Amniotic epithelial cell (primary cell): Measurements from ENCODE around the gene CARHSP1.
A peak's percentile ranks its signal among the peaks of the same experiment; 100 is the strongest.
"Not testable (repeated sequence)": the region's sequence is repeated elsewhere in the genome, so short reads cannot be mapped to it uniquely, and the experiment has no call there.

Experiments
- DNase-seq: peaks from one replicate; pipeline ENCODE4 v3.0.0-alpha.2; 2010; ENCODE audit warnings: low read depth

The CARHSP1 gene

GRCh38 chr16:8893426-8893825 lies 24.6 kb upstream of the CARHSP1 start:
- DNase-seq = no peak

GRCh38 chr16:8892101-8892575 lies 23.3 kb upstream of the CARHSP1 start:
- DNase-seq = no peak

DNA sequence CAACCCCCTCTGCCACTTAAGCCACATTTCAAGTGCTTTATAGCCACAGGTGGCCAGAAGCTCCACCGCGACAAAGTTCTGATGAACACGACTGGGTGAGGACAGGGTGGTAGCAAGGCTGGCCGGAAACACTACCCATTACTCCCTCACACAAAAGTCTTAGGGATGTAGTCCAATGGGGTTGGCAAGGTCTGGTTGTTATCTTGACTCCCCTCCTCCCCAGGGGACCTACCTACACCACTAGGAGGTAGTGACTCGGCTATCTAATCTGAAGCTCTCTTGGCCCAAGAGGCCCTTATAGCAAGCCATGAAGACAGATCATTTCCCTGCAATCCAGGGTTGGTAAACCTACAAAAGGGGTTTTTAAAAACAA lies 21.7 kb upstream of the CARHSP1 start:
- DNase-seq = no peak

- DNase-seq = no peak
Measured at GRCh38 chr16:8889893-8890548, 21.2 kb upstream of the CARHSP1 start.

GRCh38 chr16:8888951-8889892 lies 20.4 kb upstream of the CARHSP1 start:
- DNase-seq = no peak

DNA sequence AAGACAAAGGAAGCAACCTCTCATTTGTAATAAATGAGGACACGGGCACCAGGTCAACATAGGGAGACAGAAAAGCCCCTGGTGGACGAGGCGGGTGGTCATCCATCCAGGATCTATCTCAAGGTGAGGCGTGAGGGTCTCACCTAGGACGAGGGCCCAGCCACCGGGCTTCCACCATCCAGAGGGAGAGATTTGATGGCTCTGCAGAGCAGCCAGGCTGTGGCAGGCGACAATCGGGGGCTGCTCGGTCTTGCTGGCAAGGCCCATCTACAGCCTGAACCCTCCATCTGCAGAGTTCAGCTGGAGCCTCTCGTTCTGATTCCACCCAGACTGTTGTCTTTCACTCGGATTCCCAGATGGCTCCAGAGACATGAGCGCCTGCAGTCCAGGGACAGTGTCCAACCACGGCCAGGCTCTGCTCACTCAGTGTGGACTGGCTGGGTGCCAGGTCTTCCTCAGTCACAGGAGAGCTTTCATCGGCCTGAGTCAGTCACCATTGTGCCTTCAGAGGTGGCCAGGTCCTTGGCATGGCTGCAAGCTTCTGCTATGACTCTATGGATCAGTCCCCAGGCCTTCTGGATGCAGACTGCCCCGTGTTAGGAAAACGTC lies 19.2 kb upstream of the CARHSP1 start:
- DNase-seq = no peak

GRCh38 chr16:8887431-8887765 lies 18.6 kb upstream of the CARHSP1 start:
- DNase-seq = no peak

DNA sequence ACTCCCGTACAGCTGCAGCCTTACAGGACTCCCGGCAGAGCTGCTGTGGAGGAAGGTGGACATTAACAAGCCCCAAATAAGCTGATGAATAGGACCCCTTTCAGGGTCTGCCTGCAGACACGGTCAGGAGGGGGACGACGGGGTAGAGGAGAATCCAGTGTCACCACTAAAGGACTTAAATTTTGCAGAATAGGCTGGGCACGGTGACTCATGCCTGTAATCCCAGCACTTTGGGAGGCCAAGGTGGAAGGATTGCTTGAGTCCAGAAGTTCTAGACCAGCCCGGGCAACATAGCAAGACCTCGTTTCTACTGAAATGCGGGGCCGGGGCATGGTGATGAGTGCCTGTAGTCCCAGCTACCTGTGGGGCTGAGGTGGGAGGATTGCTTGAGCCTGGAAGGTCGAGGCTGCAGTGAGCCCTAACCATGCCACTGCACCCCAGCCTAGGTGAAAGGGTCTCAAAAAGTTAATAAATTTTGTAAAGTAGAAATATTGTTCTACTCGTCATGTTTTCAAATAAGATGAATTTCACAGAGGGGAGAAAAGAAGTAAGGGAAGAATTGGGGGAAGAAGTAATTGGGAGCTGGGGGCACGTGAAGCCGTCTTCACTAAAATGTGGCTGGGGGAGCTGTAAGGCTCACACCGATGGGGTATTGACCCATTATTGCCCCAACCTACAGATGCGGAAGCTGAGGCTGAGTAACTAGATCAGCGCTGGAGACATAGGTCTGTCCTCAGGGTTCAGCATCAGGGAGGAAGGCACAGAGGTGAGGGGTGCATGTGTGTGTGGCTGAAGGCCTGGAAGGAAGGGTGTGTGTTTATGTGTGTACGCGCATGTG lies 18.0 kb upstream of the CARHSP1 start:
- DNase-seq = no peak

GRCh38 chr16:8885674-8886592 lies 17.1 kb upstream of the CARHSP1 start:
- DNase-seq = peak; percentile 32

- no peak for DNase-seq
Measured at GRCh38 chr16:8882725-8883377, 14.0 kb upstream of the CARHSP1 start.

DNA sequence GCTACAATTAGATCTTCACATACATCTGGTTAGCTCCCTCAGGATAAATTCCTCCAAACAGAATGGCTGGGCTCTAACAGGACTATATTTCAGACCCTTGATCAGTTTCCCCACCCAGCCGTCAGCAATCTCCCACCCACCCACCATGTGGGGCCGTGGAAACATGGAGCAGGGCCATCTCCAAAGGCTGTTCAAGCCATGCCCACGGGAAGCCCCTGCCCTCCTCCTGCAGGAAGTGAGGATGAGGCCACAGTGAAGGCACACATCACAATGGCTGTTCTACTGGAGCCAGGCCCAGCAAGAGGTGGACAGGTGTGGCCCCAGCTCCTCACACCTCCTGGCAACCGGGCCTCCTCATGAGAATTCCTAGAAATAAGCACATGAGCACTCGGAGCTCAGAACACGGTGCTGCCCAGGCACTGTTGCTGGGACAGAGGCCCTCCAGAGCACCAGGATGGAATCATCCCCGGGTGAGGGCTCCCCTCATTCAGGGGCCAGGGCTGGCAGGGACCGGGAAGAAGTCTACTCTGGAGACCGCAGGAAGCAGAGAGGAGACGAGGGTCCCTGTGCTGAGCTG lies 13.3 kb upstream of the CARHSP1 start, which contains the start of gene LITAFD:
LITAFD (plus strand) TSS at position 311 of the 577 bp plus-strand sequence. CDS start 2,005 bp downstream, outside the sequence.
- no peak for DNase-seq

DNA sequence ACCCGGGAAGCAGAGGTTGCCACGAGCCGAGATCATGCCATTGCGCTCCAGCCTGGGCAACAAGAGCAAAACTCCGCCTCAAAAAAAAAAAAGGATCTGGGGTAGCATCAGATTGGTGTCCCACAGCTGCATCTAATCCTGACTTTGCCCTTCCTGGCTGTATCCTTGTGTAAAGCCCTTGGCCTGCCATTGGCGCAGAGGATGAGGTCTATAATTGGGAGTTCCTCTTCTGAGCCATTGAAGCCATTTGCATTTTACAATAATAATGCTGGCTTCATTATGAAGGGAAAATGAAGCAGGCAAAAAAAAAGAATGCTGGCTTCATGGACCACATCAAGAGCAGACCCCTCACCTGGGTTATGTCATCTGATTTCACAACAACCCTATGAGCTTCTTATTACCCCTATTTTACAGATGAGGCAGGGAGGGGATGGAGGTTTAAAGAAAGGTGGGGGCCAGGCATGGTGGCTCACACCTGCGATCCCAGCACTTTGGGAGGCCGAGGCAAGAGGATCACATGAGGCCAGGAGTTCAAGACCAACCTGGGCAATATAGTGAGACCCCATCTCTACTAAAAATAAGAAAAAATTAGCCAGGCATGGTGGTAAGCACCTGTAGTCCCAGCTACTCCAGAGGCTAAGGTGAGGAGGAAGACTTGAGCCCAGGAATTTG lies 12.2 kb upstream of the CARHSP1 start:
- DNase-seq = no peak

- DNase-seq = peak; percentile 91
Measured at GRCh38 chr16:8878523-8878911, 9.7 kb upstream of the CARHSP1 start.

DNA sequence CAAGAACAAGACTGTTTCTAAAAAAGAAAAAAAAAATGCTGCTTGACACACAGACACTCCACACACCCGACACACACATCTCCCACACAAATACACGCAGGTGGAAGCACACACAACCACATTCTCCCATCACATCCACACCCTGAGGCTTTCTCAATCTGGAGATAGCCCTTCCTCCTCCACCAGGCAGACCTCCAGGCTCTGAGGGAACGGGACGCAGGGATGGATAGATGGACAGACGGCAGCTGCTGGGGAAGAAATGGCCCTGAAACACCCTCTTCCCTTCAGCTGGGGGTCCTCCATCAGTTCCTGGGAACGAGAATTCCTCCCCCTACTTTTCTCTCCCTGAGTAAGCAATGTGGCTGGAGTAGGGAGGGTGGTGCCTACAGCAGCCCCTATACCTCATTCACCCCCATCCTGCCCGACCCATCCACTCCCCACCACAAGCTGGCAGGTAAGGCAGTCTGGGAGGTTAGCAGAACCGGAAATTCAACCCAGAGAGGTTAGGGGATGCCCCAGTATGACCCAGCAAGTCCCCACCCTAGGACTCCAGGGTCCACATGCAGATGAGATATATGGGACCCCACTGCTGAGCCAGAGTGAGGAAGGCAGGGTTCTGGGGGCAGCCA lies 9.2 kb upstream of the CARHSP1 start:
- no peak for DNase-seq

DNA sequence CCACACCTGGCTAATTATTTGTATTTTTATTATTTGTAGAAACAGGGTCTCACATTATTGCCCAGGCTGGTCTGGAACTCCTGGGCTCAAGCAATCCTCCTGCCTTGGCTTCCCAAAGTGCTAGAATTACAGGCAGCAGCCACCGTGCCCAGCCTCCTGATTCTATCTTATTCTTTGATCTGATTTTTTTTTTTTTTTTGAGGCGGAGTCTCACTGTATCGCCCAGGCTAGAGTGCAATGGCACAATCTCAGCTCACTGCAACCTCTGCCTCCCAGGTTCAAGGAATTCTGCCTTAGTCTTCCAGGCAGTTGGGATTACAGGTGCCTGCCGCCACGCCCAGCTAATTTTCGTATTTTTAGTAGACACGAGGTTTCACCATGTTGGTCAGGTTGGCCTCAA lies 6.5 kb upstream of the CARHSP1 start:
- DNase-seq = not testable (repeated sequence)

- DNase-seq = peak; percentile 51
Measured at GRCh38 chr16:8874388-8874787, 5.6 kb upstream of the CARHSP1 start.

DNA sequence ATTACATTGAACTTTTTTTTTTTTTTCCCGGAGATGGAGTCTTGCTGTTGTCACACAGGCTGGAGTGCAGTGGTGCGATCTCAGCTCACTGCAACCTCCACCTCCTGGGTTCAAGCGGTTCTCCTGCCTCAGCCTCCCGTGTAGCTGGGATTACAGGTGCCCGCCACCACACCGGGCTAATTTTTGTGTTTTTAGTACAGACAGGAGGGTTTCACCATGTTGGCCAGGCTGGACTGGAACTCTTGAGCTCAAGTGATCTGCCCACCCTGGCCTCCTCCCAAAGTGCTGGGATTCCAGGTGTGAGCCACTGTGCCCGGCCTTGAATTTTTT lies 5.0 kb upstream of the CARHSP1 start:
- not testable (repeated sequence) for DNase-seq

GRCh38 chr16:8872967-8873865 lies 4.4 kb upstream of the CARHSP1 start:
- DNase-seq = no peak
